Gastroesophageal sphincter (tissue), 3 donors: ENCODE measurements around the gene STING1.

ENCODE experiments used
- EP300 ChIP-seq: sonication (generic); formaldehyde crosslinking; IDR thresholded peaks from one replicate; pipeline ENCODE4 v1.6.1; 2017; ENCODE audit warnings: antibody characterized with exemption, mild to moderate bottlenecking
- POLR2A ChIP-seq, 2 donors: fragments of 450-650 bp; IDR thresholded peaks; one replicate each; pipeline ENCODE4 v1.6.1; 2017; ENCODE audit warnings: antibody characterized with exemption in 2 of 2, mild to moderate bottlenecking in 2 of 2, moderate library complexity in 1 of 2
- POLR2AphosphoS5 ChIP-seq: sonication (generic); formaldehyde crosslinking; IDR thresholded peaks from one replicate; pipeline ENCODE4 v1.6.1; 2017; ENCODE audit warnings: antibody characterized with exemption
- TF ChIP-seq, protein P1 (sequence below), 4 experiments: fragments of 200-600 bp in 2 of 4; fragments of 450-650 bp in 2 of 4; sonication (generic) in 1 of 4; IDR thresholded peaks; one replicate each; pipeline ENCODE4 v1.5.1; 2017 to 2019; ENCODE audit warnings: antibody characterized with exemption in 4 of 4, mild to moderate bottlenecking in 2 of 4, moderate library complexity in 2 of 4

DNA sequence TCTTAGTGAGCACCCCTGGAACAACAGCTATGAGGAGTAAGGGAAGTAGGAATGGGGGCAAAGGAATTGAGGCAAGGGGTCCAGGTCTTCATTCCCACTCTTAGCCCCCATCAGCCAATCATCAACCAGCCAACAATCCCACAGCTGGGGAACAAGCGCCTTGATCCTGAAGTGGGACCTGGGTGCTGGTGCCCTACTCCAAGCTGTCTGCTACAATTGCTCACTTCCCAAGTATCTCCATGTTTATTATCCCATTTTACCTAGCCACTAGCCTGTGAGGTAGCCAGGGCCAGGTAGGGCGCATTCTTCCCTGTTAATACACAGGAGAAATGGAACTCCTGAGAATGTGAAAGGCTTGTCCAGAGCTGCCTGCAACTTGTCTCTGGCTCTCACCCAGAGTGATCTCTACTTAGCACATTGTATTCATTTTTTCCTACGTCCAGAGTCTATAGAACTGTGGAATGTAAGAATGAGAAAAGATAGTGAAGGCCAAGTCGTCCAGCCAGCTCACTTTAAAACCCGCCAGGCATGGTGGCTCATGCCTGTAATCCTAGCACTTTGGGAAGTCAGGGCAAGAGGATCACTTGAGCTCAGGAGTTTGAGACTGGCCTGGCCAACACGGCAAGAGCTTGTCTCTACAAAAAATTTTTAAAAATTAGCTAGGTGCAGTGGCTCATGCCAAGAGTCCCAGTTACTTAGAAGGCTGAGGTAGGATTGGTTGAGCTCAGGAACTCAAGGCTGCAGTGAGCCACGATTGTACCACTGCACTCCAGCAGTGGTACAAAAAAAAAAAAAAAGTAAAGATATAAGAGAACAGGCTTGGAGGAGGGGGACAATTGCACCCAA, 37.0 kb downstream of the STING1 start:
- TF ChIP-seq POLR2AphosphoS5 (no peak), POLR2A (IDR thresholded peaks at IDR 0.05) (no peak), EP300 (no peak)
- TF ChIP-seq, protein P1, sequence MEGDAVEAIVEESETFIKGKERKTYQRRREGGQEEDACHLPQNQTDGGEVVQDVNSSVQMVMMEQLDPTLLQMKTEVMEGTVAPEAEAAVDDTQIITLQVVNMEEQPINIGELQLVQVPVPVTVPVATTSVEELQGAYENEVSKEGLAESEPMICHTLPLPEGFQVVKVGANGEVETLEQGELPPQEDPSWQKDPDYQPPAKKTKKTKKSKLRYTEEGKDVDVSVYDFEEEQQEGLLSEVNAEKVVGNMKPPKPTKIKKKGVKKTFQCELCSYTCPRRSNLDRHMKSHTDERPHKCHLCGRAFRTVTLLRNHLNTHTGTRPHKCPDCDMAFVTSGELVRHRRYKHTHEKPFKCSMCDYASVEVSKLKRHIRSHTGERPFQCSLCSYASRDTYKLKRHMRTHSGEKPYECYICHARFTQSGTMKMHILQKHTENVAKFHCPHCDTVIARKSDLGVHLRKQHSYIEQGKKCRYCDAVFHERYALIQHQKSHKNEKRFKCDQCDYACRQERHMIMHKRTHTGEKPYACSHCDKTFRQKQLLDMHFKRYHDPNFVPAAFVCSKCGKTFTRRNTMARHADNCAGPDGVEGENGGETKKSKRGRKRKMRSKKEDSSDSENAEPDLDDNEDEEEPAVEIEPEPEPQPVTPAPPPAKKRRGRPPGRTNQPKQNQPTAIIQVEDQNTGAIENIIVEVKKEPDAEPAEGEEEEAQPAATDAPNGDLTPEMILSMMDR (IDR thresholded peaks at IDR 0.05), result no peak
